ENCODE data around the gene PIWIL1.

Gene PIWIL1

GRCh38 chr12:130375296-130376287 lies 37.9 kb downstream of the PIWIL1 start:
- DNase-seq (ENCODE audit: low read depth): no peak
- H3K4me3 ChIP-seq (ENCODE audit: low read depth, low read length): no peak overlapping the region
- TF ChIP-seq CTCF (IDR thresholded peaks at IDR 0.05; ENCODE audit: low read depth, low read length, missing control alignments): no peak
- in situ Hi-C loops (cut with HindIII; ENCODE audit: low sequenced_read_pairs): no loop called here

GRCh38 chr12:130382818-130383217 lies 45.1 kb downstream of the PIWIL1 start:
- no peak overlapping the region for H3K4me3 ChIP-seq (ENCODE audit: low read depth, low read length)
- TF ChIP-seq CTCF (IDR thresholded peaks at IDR 0.05; ENCODE audit: low read depth, low read length, missing control alignments): no peak
- DNase-seq (ENCODE audit: low read depth): no peak
- in situ Hi-C loops (cut with HindIII; ENCODE audit: low sequenced_read_pairs): no loop called here

DNA sequence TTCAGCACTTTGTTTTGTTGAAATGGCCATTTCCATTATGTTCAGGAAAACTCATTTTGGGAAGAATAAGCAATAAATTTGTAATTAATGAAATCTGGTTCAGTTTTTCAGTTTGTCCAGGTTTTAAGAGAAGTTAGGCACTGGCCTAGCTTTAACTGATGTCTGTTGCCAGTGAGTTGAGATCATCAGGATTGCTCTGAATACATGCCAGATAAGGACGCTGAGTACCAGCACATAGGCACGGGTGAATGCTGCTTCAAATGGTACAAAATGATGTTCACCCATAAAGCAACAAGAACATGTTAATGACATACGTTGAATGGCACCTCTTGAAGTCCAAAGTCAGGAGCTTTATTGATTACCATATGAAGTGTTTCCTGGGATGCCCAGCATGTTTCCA lies 46.5 kb downstream of the PIWIL1 start:
- DNase-seq (ENCODE audit: low read depth): no peak
- in situ Hi-C loops (cut with HindIII; ENCODE audit: low sequenced_read_pairs): no loop called here
- TF ChIP-seq CTCF (IDR thresholded peaks at IDR 0.05; ENCODE audit: low read depth, low read length, missing control alignments): no peak

GRCh38 chr12:130385193-130385592 lies 47.5 kb downstream of the PIWIL1 start:
- no peak for DNase-seq (ENCODE audit: low read depth)
- in situ Hi-C loops (cut with HindIII; ENCODE audit: low sequenced_read_pairs): no loop called here
- no peak for TF ChIP-seq CTCF (IDR thresholded peaks at IDR 0.05; ENCODE audit: low read depth, low read length, missing control alignments)
- H3K4me3 ChIP-seq (ENCODE audit: low read depth, low read length): no peak overlapping the region

More for the DNA sequence above, 46.5 kb downstream of the PIWIL1 start:
- no peak overlapping the region for H3K4me3 ChIP-seq (ENCODE audit: low read depth, low read length)

GRCh38 chr12:130391186-130391585 lies 53.5 kb downstream of the PIWIL1 start:
- in situ Hi-C loops (cut with HindIII; ENCODE audit: low sequenced_read_pairs): no loop called here
- no peak for DNase-seq (ENCODE audit: low read depth)
- no peak for TF ChIP-seq CTCF (IDR thresholded peaks at IDR 0.05; ENCODE audit: low read depth, low read length, missing control alignments)
- no peak overlapping the region for H3K4me3 ChIP-seq (ENCODE audit: low read depth, low read length)

DNA sequence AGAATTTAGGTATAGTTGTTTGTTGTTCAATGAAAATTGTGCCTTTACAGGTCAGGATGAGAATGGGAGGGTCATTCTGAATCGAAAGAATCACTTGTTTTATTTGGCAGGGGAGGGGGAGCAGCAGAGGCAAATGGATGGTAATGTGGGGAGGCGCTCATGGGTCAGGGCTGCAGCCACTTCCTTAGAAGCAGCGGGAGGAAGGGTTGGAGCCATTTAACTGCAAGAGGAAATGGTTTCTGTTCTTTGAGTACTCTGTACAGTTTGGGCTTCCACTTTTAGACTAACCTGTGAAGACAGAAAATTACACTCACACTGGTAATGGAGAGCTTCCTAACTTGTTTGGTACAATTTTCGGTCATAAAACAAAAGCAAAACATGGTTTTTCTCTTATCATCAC lies 57.2 kb downstream of the PIWIL1 start:
- in situ Hi-C loops (cut with HindIII; ENCODE audit: low sequenced_read_pairs): no loop called here
- TF ChIP-seq CTCF (IDR thresholded peaks at IDR 0.05; ENCODE audit: low read depth, low read length, missing control alignments): no peak
- DNase-seq (ENCODE audit: low read depth): no peak
- H3K4me3 ChIP-seq (ENCODE audit: low read depth, low read length): no peak overlapping the region
